Limb (tissue), 2 donors: ENCODE results near the gene CCDC85C.

Source experiments
- DNase-seq, 2 donors: peaks; one replicate each; pipeline ENCODE4 v3.0.0-alpha.2; 2016; ENCODE audit errors: extremely low spot score in 2 of 2

Gene CCDC85C

DNA sequence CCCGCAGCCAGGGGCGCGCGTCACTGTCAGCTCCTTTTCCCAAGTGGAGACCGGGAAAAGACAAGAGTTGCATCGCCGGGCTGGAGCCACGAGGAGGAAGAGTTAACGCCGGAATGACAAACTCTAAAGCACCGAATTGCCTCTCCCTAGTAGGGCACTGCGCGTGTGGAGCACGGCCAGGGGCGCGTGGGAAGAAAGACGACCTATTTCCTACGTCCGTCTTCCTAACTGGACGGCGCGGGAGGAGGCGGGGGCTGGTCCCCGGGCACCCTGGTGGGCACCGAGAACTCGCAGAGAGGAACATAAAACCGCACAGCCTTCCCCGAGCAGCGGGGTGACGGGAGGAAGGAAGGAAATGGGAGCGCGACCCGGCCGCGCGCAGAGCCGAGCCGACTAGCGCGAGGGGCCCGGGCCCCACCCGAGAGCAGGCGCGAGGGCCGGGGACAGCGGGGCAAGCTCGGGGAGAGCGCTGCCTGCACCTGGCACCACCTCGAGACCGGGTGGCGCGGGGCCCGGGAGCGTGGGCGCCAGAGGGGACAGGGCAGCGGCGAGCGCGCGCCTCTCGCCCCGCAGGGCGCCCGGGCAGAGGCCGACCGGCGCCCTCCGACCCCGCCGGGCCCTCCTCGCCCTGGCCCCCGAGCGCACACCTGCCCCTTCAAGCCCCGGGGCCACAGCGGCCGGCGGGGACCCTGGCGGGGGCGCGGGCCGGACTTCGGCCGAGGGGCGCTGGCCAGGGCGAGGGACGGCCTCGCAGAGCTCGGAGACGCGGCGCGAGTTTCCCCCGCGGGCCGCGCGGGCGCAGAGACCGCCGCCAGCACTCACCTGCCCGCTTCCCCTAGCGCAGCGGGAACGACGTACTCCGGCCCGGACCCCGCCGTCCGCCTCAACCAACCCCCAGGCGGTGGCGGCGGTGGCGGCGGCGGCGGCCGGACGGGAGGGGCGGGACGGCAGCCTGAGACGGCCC is 123.8 kb downstream of the CCDC85C start, which contains the start of gene SETD3:
Gene SETD3, minus strand, starts transcription at position 954 of the 964 bp plus-strand sequence. CDS start 15,054 bp downstream, outside the sequence.
- peak; percentile 23 to 67 for DNase-seq

DNA sequence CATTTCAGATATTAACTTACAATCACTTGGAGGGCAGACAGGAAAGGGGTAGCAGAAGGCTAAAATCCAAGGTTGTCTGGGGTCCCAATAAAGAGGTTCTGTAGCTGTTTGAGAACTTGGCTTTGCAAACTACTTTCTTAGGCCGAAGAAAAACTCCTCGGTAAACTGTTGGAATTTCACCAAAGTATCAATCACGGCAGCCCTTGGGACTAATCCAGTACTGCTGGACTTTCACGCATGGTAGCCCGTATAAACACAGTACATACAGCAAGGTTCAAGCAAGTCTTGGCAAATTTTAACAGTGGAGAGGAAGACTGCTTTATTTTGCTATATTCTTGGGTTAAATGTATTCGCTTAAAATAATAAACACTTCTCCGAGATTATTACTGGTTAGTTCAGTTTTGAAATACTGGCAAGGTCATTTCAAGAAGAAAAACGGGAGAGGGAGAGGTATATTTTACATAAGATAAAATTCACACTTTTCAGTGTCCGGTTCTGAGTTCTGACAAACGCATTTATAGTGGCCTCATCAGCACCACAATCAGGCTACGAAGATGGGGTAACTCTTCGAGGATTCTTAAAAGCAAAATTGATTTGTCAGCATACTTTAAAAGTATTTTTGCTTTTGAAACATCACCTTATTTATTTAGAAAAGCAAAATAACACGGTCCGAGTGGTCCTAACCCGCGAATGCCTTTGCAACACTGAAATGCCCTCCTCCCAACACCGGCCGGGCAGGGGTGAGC is 124.7 kb downstream of the CCDC85C start:
- no peak for DNase-seq

GRCh38 chr14:99478128-99478527 is 125.9 kb downstream of the CCDC85C start:
- DNase-seq: no peak

GRCh38 chr14:99476864-99477263 is 127.1 kb downstream of the CCDC85C start:
- no peak for DNase-seq

DNA sequence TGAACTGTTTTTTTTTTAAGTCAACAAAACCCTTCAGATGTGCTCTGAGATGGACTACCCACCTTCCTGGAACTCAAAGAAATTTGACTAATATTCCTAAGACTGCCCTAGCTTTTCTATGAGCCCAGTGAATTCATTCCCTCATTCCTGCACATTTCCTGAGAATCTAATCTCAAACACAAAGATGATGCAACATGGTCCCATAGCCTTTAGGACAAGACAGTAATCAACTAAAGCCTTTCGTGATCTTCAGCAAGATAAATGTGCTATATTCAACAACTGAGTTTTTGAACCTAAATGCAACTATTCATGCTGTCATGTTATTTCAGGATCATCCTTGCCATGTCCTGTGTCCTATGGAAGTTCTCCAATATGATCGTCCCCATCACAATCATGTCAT is 128.3 kb downstream of the CCDC85C start:
- DNase-seq: no peak

- DNase-seq: no peak
Observed at GRCh38 chr14:99475179-99475578, 128.8 kb downstream of the CCDC85C start.

DNA sequence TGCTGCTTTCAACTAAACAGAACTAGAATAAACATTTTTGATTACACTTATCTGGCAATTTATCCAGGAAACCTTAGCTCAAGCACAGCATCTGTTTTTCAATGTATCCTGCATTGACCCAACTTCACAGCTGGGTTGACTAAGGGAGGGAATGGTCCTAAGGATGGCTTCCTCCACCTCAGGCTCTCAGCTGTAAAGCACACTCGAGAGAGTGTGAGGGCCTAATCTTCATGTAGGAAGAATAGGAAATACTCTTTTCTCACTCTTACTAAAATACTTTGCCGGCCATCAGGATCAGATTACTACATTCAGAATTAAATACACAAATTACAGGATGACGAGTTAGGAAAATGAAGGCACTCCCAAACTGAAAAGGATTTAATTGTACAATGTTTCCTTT is 130.5 kb downstream of the CCDC85C start:
- DNase-seq: no peak

- DNase-seq: no peak
Observed at GRCh38 chr14:99472937-99473336, 131.1 kb downstream of the CCDC85C start.

DNA sequence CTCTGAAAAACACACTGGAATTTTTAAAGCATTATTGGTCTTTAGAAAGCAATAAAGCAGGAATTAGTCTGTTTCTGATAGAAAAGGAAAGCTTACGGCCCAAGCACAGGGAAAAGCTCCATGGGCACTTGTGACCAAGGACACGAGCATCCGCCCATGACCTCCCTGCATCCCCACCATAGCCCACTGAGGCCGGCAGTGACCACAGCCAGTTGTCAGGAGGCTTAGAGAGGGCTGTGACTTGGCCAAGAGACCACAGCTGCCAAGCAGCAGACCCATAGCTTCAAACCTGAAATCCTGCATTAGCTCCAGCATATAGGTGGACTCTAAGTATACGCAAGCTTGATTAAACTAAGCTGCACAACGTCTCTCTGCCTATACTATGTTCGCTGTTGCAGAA is 132.3 kb downstream of the CCDC85C start:
- DNase-seq: no peak

- DNase-seq: no peak
Observed at GRCh38 chr14:99468836-99469592, 135.0 kb downstream of the CCDC85C start.

- no peak for DNase-seq
Observed at GRCh38 chr14:99468081-99468480, 135.9 kb downstream of the CCDC85C start.

DNA sequence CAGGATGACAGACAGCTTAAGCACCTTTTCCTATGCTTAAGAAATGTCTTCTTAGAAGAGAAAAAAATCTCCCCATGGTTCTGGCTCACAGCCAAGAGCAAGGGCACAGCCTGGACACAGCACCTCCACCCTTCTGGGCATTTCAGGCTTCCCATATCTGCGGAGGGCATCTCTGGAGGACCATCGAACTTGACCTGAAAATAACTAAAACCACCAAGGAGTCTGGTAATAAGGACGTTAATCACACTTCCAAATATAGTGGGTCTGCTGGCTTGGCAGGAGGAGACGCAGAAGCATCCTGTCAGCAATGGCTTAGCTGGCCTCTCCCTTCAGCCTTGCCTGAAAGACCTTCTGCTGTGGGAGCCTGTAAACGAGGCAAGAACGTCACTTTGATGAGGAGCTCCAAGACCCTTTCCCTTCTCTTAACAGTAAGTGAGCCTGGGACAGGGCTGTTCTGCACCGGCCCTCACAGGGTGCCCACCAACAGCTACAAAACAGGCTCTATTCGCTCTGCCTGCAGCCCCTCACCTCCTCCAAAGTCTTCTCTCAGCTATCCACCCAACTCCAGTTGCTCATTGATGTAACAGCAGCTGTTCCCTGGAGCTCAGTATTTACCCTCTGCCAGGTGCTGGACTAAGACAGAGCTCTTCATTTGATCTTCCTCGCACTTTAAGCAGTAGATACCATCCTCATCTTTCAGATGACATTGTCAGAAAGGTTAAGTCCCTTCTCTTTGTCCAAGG is 136.5 kb downstream of the CCDC85C start:
- DNase-seq: peak in 1 of 2 donors; percentile 3

DNA sequence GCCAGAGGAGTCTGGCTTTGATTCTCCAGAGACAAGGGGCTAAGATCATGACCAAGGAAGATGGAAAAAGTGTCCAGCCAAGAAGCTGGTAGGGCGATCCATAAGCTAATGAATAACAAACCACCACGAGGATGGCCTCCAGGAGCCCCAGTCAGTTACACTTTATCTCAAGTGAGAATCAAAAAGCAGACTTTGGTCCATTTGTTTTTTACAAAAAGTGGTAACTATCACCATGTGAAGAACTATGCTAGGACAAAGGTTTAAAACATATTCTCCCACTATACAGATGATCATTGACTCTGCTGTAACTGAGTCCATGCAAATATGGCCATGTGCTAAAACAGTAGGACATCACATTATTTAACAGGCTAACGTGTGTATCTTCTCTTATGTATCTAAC is 137.2 kb downstream of the CCDC85C start:
- no peak for DNase-seq

DNA sequence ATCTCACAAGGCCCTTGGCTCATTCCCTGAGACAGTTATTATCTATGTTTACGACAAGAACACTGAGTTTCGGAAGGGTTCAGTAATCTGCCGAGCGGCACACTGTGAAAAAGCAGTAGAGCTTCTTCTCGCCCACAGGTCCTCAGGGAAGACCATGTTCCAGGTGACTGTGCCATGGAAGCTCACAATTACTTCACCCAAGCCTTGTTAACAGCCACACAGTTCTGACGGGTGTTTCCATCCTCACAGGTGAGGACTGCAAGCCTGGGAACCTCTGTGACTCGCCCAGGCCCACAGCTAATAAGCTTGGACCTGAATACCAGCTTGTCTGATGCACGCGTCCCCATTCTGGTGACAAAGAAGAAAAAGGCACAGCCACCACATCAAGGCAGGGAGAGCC is 138.7 kb downstream of the CCDC85C start:
- DNase-seq: no peak

DNA sequence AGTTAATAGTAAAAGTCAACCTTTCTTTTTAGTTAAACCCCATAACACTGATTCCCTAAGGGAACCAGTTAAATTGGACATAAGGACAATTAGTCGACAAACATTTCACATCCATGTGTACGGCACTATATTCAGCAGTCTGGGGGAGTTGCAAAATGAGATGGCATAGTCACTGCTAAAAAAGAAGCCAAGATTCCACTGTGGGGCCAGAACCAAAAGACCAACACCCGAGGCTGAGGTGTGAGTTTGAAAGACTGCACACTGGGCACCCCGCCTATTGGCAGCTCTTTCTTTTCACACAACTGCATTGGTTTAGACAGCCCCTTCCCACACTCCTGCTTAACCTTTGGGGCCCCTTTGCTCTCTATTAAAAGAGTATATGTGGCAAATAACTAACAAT is 140.0 kb downstream of the CCDC85C start:
- DNase-seq: no peak

DNA sequence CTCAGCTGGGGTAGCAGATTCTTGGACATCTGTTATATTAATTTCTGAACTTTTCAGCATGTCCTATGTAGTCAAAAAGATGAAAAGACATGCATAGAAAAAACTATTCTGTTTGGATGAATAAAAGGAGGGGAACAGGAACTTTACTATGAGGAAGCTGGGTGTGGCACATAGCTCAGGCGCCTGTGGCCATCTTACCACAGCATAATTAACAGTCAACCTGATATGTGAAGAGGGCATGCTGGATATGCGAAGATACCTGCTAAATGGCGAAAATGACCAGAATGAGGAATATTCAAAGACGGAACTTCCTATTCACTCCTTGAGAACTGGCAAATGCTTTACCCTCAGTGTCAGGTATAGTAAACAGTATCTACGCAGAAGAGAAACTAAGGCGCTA is 141.8 kb downstream of the CCDC85C start:
- no peak for DNase-seq

GRCh38 chr14:99461411-99462085 is 142.5 kb downstream of the CCDC85C start:
- no peak for DNase-seq

- DNase-seq: no peak
Observed at GRCh38 chr14:99460793-99461192, 143.2 kb downstream of the CCDC85C start.

GRCh38 chr14:99459481-99460100 is 144.4 kb downstream of the CCDC85C start:
- DNase-seq: no peak

DNA sequence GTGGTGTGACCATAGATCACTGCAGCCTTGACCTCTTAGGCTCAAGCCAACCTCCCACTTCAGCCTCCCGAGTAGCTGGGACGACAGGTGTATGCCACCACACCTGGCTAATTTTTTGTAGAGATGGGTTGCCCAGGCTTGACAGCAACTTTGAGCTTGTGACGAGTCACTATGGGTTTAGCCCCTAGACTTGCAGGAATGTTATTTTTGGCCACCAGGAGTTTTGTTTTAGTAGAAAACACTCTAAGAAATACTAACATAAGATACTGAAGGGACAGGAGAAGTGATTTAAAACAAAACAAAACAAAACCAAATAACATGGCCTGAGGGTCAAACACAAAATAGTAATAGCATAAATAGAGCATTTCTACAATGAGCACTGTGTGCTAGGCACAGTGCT is 149.8 kb downstream of the CCDC85C start:
- no peak for DNase-seq
